A549 treated with AZD9567 at 1 μM for 4 hours (cell line): ENCODE measurements around the gene SSBP2. TPM values are rescaled to one million over a fixed set of nuclear protein-coding genes. Genes with fewer than 3 reads are reported as not detected.

Source experiments
- total RNA-seq: library from RNA; stranded (reverse); fragments of 200-300 nt; extraction: Qiagen RNA extraction; gene quantifications from 5 replicates; pipeline ENCODE4 v1.2.3, GENCODE V29; 2022; ENCODE audit not compliant: insufficient read depth

SSBP2 gene
- 7.8 to 14.7 TPM (median 9.3 TPM) in 5 replicates for total RNA-seq

GRCh38 chr5:81751009-81751835 lies at the start of gene SSBP2:
SSBP2 (minus strand) TSS chr5:81751097; CDS start chr5:81751042, 55 bp downstream.

DNA sequence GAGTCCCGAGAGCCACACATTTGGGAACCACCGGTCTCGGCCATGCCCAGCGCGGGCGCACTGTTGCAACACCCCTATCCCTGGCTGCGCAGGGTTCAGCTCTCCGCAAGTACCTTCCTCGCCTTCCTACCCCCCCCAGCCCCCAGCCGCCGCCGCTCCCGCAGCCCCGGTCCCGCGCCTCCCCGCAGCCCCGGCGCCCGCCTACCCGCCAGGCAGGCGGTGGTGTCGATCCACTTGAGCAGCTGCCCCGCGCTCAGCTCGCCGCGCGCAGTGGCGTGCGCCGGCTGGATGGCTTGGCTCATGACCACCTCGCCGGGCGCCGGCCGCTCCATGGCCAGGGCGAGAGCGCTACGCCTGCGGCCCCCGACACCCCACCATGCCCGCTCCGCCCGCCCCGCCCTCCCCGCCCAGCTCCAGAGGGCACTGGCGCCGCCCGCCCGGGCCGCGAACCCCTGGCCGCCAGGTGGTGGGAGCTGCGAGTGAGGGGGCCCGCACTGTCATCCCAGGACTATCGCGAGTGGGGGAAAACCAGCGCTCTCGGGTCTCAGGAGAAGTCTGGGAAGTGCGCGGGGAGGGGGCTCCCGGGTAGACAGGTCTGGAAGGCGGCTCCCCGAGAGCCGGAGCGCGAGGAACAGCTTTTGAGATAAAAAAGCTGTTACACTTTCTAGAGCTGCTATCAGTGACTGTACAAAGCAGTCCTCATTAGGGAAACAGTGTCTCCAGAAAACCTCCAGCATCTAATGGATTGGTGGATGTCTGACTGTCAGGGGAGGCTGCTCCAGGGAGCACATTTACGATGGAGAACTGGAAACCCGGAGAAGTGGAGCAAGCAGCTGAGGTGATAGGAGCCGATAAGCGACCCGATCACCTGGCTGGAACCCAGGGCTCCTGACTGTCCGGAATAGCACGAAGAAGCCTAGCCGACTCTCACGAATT lies 356.8 kb downstream of the SSBP2 start, which contains the start of gene ACOT12:
Gene ACOT12 (minus strand): TSS at position 352 of the 936 bp plus-strand sequence. CDS start 20 bp downstream, at position 332.

Other genes with a start within 250 kb of the SSBP2 start
- gene ATG10, start 220.9 kb upstream of the SSBP2 start, total RNA-seq: 6.7 to 8.3 TPM (median 7.9 TPM) in 5 replicates